ENCODE measurements around the gene CHST11.

CHST11 gene

GRCh38 chr12:104416585-104416984 is 40.2 kb upstream of the CHST11 start:
- H3K4me3 ChIP-seq (ENCODE audit: low read depth in 1 of 2, low read length in 2 of 2): no peak overlapping the region
- H3K27ac ChIP-seq (ENCODE audit: low read depth, low read length): no peak overlapping the region
- no peaks in the 10 kb centered on the region for H3K27me3 ChIP-seq (ENCODE audit: control insufficient read depth in 1 of 2, insufficient read depth in 2 of 2, low read length in 2 of 2)
- H3K36me3 ChIP-seq (ENCODE audit: insufficient read depth, low read length): no peaks in the 10 kb centered on the region
- no peaks in the 10 kb centered on the region for H3K4me1 ChIP-seq (ENCODE audit: insufficient read depth, low read length)
- no peak overlapping the region for H3K9ac ChIP-seq (ENCODE audit: low read length)
- no peaks in the 10 kb centered on the region for H3K9me3 ChIP-seq (ENCODE audit: low read length)

DNA sequence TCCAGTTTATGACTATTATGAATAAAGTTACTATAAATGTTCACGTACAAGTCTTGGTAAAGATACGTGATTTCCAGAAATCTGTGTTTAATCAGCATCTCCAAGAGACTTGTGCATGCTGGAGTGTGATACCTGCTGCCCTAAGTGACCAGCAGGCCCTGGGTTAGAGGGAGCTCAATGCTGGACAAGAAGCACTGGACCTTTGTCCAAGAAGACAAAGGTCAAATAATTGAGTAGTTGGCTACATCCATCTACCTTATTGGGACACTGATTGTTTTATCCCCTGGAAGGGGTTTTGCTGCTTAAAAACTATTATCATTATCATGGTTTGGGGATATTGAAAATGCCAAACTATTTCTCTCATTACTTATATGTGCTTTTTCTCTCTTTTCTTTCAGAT is 37.0 kb upstream of the CHST11 start:
- Histone ChIP-seq H3K4me1 (ENCODE audit: insufficient read depth, low read length) (no peaks in the 10 kb centered on the region), H3K4me3 (ENCODE audit: low read depth in 1 of 2, low read length in 2 of 2) (no peak overlapping the region), H3K27ac (ENCODE audit: low read depth, low read length) (no peak overlapping the region), H3K36me3 (ENCODE audit: insufficient read depth, low read length) (no peaks in the 10 kb centered on the region), H3K27me3 (ENCODE audit: control insufficient read depth in 1 of 2, insufficient read depth in 2 of 2, low read length in 2 of 2) (no peaks in the 10 kb centered on the region), H3K9ac (ENCODE audit: low read length) (no peak overlapping the region), H3K9me3 (ENCODE audit: low read length) (no peaks in the 10 kb centered on the region)

- H3K27me3 ChIP-seq (ENCODE audit: control insufficient read depth in 1 of 2, insufficient read depth in 2 of 2, low read length in 2 of 2): no peaks in the 10 kb centered on the region
- H3K9me3 ChIP-seq (ENCODE audit: low read length): no peaks in the 10 kb centered on the region
These were observed 35.9 kb upstream of the CHST11 start for GRCh38 chr12:104420868-104421267.

DNA sequence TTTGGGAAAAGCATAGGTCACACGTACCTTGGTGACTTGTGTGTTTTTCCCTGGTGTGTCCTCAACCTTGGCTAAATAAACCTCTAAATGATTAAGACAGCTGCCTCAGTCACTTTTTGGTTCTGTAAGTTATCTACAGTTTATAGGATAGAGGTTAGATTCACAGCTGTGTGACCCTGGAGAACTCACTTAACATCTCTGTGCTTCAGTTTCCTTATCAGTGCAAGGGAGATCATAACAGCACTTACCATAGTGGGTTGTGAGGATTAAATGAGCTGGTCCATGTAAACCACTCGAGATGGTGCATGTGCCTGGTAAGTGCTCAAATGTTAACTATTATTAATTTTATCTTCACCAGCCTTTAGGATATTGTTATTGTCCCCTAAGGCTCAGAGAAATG is 35.4 kb upstream of the CHST11 start:
- Histone ChIP-seq H3K9me3 (ENCODE audit: low read length) (no peaks in the 10 kb centered on the region), H3K9ac (ENCODE audit: low read length) (no peak overlapping the region), H3K27me3 (ENCODE audit: control insufficient read depth in 1 of 2, insufficient read depth in 2 of 2, low read length in 2 of 2) (no peaks in the 10 kb centered on the region), H3K36me3 (ENCODE audit: insufficient read depth, low read length) (no peaks in the 10 kb centered on the region), H3K4me1 (ENCODE audit: insufficient read depth, low read length) (no peaks in the 10 kb centered on the region), H3K27ac (ENCODE audit: low read depth, low read length) (no peak overlapping the region), H3K4me3 (ENCODE audit: low read depth in 1 of 2, low read length in 2 of 2) (no peak overlapping the region)

More at GRCh38 chr12:104420868-104421267, 35.9 kb upstream of the CHST11 start:
- Histone ChIP-seq H3K9ac (ENCODE audit: low read length) (no peak overlapping the region), H3K4me3 (ENCODE audit: low read depth in 1 of 2, low read length in 2 of 2) (no peak overlapping the region), H3K36me3 (ENCODE audit: insufficient read depth, low read length) (no peaks in the 10 kb centered on the region), H3K27ac (ENCODE audit: low read depth, low read length) (no peak overlapping the region), H3K4me1 (ENCODE audit: insufficient read depth, low read length) (no peaks in the 10 kb centered on the region)

- Histone ChIP-seq H3K9me3 (ENCODE audit: low read length) (no peaks in the 10 kb centered on the region), H3K27ac (ENCODE audit: low read depth, low read length) (no peak overlapping the region), H3K4me1 (ENCODE audit: insufficient read depth, low read length) (no peaks in the 10 kb centered on the region), H3K36me3 (ENCODE audit: insufficient read depth, low read length) (no peaks in the 10 kb centered on the region), H3K9ac (ENCODE audit: low read length) (no peak overlapping the region), H3K27me3 (ENCODE audit: control insufficient read depth in 1 of 2, insufficient read depth in 2 of 2, low read length in 2 of 2) (no peaks in the 10 kb centered on the region), H3K4me3 (ENCODE audit: low read depth in 1 of 2, low read length in 2 of 2) (no peak overlapping the region)
These were observed 34.3 kb upstream of the CHST11 start for GRCh38 chr12:104422441-104422840.

DNA sequence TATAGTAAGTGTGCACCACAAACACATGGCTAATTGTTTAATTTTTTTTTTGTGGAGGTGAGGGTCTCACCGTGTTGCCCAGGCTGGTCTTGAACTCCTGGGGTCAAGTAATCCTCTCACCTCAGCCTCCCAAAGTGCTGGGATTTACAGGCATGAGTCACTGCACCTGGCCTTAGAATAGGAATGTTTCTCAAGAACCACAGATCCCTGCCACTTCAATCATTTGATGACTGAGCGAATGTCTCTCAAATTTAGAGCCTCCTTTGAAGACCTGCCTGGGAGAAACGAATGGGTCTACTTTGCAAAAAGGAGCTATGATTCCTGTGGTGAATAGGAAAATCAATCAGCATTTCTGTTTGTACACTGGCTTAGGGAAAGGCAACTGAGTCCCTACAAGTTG is 33.5 kb upstream of the CHST11 start:
- Histone ChIP-seq H3K27me3 (ENCODE audit: control insufficient read depth in 1 of 2, insufficient read depth in 2 of 2, low read length in 2 of 2) (no peaks in the 10 kb centered on the region), H3K9ac (ENCODE audit: low read length) (no peak overlapping the region), H3K36me3 (ENCODE audit: insufficient read depth, low read length) (no peaks in the 10 kb centered on the region), H3K4me3 (ENCODE audit: low read depth in 1 of 2, low read length in 2 of 2) (no peak overlapping the region), H3K27ac (ENCODE audit: low read depth, low read length) (no peak overlapping the region), H3K9me3 (ENCODE audit: low read length) (no peaks in the 10 kb centered on the region), H3K4me1 (ENCODE audit: insufficient read depth, low read length) (no peaks in the 10 kb centered on the region)

GRCh38 chr12:104423809-104424208 is 32.9 kb upstream of the CHST11 start:
- Histone ChIP-seq H3K27ac (ENCODE audit: low read depth, low read length) (no peak overlapping the region), H3K27me3 (ENCODE audit: control insufficient read depth in 1 of 2, insufficient read depth in 2 of 2, low read length in 2 of 2) (no peaks in the 10 kb centered on the region), H3K36me3 (ENCODE audit: insufficient read depth, low read length) (no peaks in the 10 kb centered on the region), H3K9ac (ENCODE audit: low read length) (no peak overlapping the region), H3K4me3 (ENCODE audit: low read depth in 1 of 2, low read length in 2 of 2) (no peak overlapping the region), H3K9me3 (ENCODE audit: low read length) (no peaks in the 10 kb centered on the region), H3K4me1 (ENCODE audit: insufficient read depth, low read length) (no peaks in the 10 kb centered on the region)

- Histone ChIP-seq H3K27ac (ENCODE audit: low read depth, low read length) (no peak overlapping the region), H3K36me3 (ENCODE audit: insufficient read depth, low read length) (no peaks in the 10 kb centered on the region), H3K4me3 (ENCODE audit: low read depth in 1 of 2, low read length in 2 of 2) (no peak overlapping the region), H3K9ac (ENCODE audit: low read length) (no peak overlapping the region), H3K27me3 (ENCODE audit: control insufficient read depth in 1 of 2, insufficient read depth in 2 of 2, low read length in 2 of 2) (no peaks in the 10 kb centered on the region), H3K4me1 (ENCODE audit: insufficient read depth, low read length) (no peaks in the 10 kb centered on the region), H3K9me3 (ENCODE audit: low read length) (no peaks in the 10 kb centered on the region)
These were observed 31.8 kb upstream of the CHST11 start for GRCh38 chr12:104424955-104425354.

DNA sequence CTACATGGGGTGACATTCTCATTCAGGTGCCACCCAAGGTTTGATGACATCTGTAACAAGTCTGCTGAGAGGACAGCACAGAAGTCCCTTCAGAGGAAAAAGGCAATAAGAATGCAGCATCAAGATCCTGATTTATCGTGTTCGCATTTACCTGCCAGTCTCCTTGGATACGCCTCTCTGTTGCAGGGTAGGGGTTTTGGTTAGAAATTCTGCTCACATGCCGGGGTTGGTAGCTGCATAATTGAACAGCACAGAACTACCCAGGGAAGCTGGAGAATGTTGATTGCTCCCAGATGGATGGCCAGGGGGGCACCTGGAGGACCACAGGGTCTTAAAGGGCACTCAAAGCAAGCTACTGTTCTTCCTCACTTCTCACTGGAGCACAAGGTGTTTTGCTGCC is 31.1 kb upstream of the CHST11 start:
- H3K36me3 ChIP-seq (ENCODE audit: insufficient read depth, low read length): no peaks in the 10 kb centered on the region
- no peak overlapping the region for H3K27ac ChIP-seq (ENCODE audit: low read depth, low read length)
- H3K4me1 ChIP-seq (ENCODE audit: insufficient read depth, low read length): no peaks in the 10 kb centered on the region
- no peaks in the 10 kb centered on the region for H3K9me3 ChIP-seq (ENCODE audit: low read length)
- no peaks in the 10 kb centered on the region for H3K27me3 ChIP-seq (ENCODE audit: control insufficient read depth in 1 of 2, insufficient read depth in 2 of 2, low read length in 2 of 2)
- H3K4me3 ChIP-seq (ENCODE audit: low read depth in 1 of 2, low read length in 2 of 2): no peak overlapping the region
- H3K9ac ChIP-seq (ENCODE audit: low read length): no peak overlapping the region

DNA sequence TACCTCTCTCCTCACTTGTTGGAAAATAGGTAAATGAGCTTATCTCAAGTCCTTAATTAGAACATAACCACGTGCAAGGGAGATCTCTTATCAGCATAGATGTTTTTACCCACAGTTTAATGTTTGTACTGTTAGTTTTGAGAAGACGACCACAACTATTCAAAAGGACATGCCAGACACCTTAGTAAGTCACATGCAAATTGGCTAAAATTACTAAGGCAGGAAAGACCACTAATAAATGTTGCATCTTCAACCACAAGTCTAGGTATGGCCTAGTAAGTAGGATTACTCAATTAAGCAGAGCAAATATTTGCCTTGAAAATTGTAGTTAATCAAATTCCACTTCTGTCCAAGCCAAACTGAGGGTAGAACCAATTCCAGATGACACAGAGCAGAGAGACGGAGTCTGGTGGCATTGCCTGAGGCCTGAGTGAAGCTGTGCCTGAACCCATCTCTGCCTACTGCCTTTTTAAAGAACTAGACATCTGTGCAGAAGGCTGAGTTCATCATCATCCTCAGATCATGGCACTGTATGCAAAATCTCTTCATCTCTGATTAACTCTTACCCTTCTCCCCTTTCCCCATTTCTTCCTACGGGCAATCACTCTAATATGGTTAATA is 29.7 kb upstream of the CHST11 start:
- H3K27ac ChIP-seq (ENCODE audit: low read depth, low read length): no peak overlapping the region
- no peaks in the 10 kb centered on the region for H3K27me3 ChIP-seq (ENCODE audit: control insufficient read depth in 1 of 2, insufficient read depth in 2 of 2, low read length in 2 of 2)
- no peaks in the 10 kb centered on the region for H3K36me3 ChIP-seq (ENCODE audit: insufficient read depth, low read length)
- no peaks in the 10 kb centered on the region for H3K4me1 ChIP-seq (ENCODE audit: insufficient read depth, low read length)
- no peak overlapping the region for H3K4me3 ChIP-seq (ENCODE audit: low read depth in 1 of 2, low read length in 2 of 2)
- H3K9me3 ChIP-seq (ENCODE audit: low read length): no peaks in the 10 kb centered on the region
- no peak overlapping the region for H3K9ac ChIP-seq (ENCODE audit: low read length)

GRCh38 chr12:104427547-104427938 is 29.2 kb upstream of the CHST11 start:
- no peaks in the 10 kb centered on the region for H3K4me1 ChIP-seq (ENCODE audit: insufficient read depth, low read length)

GRCh38 chr12:104433061-104433460 is 23.7 kb upstream of the CHST11 start:
- no peaks in the 10 kb centered on the region for H3K36me3 ChIP-seq (ENCODE audit: insufficient read depth, low read length)
- H3K4me1 ChIP-seq (ENCODE audit: insufficient read depth, low read length): no peaks in the 10 kb centered on the region
- no peak overlapping the region for H3K4me3 ChIP-seq (ENCODE audit: low read depth in 1 of 2, low read length in 2 of 2)
- no peak overlapping the region for H3K27ac ChIP-seq (ENCODE audit: low read depth, low read length)
- H3K9me3 ChIP-seq (ENCODE audit: low read length): no peaks in the 10 kb centered on the region
- no peaks in the 10 kb centered on the region for H3K27me3 ChIP-seq (ENCODE audit: control insufficient read depth in 1 of 2, insufficient read depth in 2 of 2, low read length in 2 of 2)
- no peak overlapping the region for H3K9ac ChIP-seq (ENCODE audit: low read length)

More at GRCh38 chr12:104427547-104427938, 29.2 kb upstream of the CHST11 start:
- Histone ChIP-seq H3K36me3 (ENCODE audit: insufficient read depth, low read length) (no peaks in the 10 kb centered on the region), H3K9me3 (ENCODE audit: low read length) (no peaks in the 10 kb centered on the region), H3K9ac (ENCODE audit: low read length) (no peak overlapping the region), H3K4me3 (ENCODE audit: low read depth in 1 of 2, low read length in 2 of 2) (no peak overlapping the region), H3K27ac (ENCODE audit: low read depth, low read length) (no peak overlapping the region), H3K27me3 (ENCODE audit: control insufficient read depth in 1 of 2, insufficient read depth in 2 of 2, low read length in 2 of 2) (no peaks in the 10 kb centered on the region)
